IMR-90 (cell line): ENCODE results near the gene ALOX15. TPM values are rescaled to one million over a fixed set of nuclear protein-coding genes. Genes with fewer than 3 reads are reported as not detected.

ENCODE experiments used
- ATAC-seq: fragments of 200-7000 bp; cut with Tn5 transposase; 2 replicates; pipeline ENCODE4 v1.9.1; 2020; ENCODE audit warnings: low read depth, mild to moderate bottlenecking, moderate library complexity
- BruUV-seq: library from RNA; stranded (reverse); fragments of 400-500 nt; replicated peaks from 2 replicates; lab custom pipeline; 2021; lab: Mats Ljungman, UMichigan
- CTCF ChIA-PET: fragments of 300-600 bp; formaldehyde crosslinking; extraction: SDS; loops from one replicate; lab custom pipeline; 2021; ENCODE audit warnings: antibody characterized with exemption; lab: Yijun Ruan, JAX
- POLR2A ChIA-PET: fragments of 300-600 bp; sonication (Branson Sonifier 250); formaldehyde crosslinking; loops from one replicate; lab custom pipeline; 2022; ENCODE audit warnings: antibody characterized with exemption; ENCODE audit not compliant: unreplicated experiment; lab: Charles Lee
- DNase-seq: peaks from one replicate; pipeline ENCODE4 v3.0.0; 2013
- H2AFZ ChIP-seq: replicated peaks from 2 replicates; pipeline ENCODE3; 2013; ENCODE audit warnings: low read length, mild to moderate bottlenecking; ENCODE audit not compliant: poor library complexity
- H2AK5ac ChIP-seq: 2 replicates; pipeline ENCODE4 v1.6.1; 2013; ENCODE audit warnings: low read depth, low read length, inconsistent platforms
- H2AK9ac ChIP-seq: replicated peaks from 2 replicates; pipeline ENCODE3; 2013; ENCODE audit warnings: mild to moderate bottlenecking, low read depth, low read length, moderate library complexity; ENCODE audit not compliant: poor library complexity
- H2BK120ac ChIP-seq: 2 replicates; pipeline ENCODE4 v1.6.1; 2013; ENCODE audit warnings: low read depth, low read length, inconsistent platforms
- H2BK15ac ChIP-seq: 3 replicates; pipeline ENCODE4 v1.6.1; 2013; ENCODE audit warnings: low read depth, low read length, inconsistent platforms
- H2BK20ac ChIP-seq: 2 replicates; pipeline ENCODE4 v1.6.1; 2013; ENCODE audit warnings: low read depth, mild to moderate bottlenecking, inconsistent platforms, low read length, moderate library complexity
- H2BK5ac ChIP-seq: 2 replicates; pipeline ENCODE4 v1.6.1; 2013; ENCODE audit warnings: mild to moderate bottlenecking, low read depth, low read length, inconsistent platforms; ENCODE audit not compliant: poor library complexity, severe bottlenecking
- H3K14ac ChIP-seq: replicated peaks from 2 replicates; pipeline ENCODE4 v1.6.1; 2013; ENCODE audit warnings: low read depth, low read length, inconsistent platforms
- H3K18ac ChIP-seq: 2 replicates; pipeline ENCODE4 v1.6.1; 2013; ENCODE audit warnings: low read depth, low read length, control low read depth
- H3K23ac ChIP-seq: 2 replicates; pipeline ENCODE4 v1.6.1; 2013; ENCODE audit warnings: low read depth, low read length, inconsistent platforms
- H3K27ac ChIP-seq: 2 replicates; pipeline ENCODE4 v1.5.1; 2013; ENCODE audit warnings: mild to moderate bottlenecking, control low read depth, low read length; ENCODE audit not compliant: insufficient read depth
- H3K27me3 ChIP-seq: 2 replicates; pipeline ENCODE4 v1.6.1; 2013; ENCODE audit warnings: low read length; ENCODE audit not compliant: control insufficient read depth, insufficient read depth
- H3K36me3 ChIP-seq: 2 replicates; pipeline ENCODE4 v1.6.1; 2013; ENCODE audit warnings: low read length, mixed read lengths; ENCODE audit not compliant: control insufficient read depth, insufficient read depth
- H3K4ac ChIP-seq: 2 replicates; pipeline ENCODE4 v1.6.1; 2013; ENCODE audit warnings: low read depth, low read length, inconsistent platforms
- H3K4me1 ChIP-seq: 2 replicates; pipeline ENCODE4 v1.6.1; 2013; ENCODE audit warnings: low read length, mixed read lengths; ENCODE audit not compliant: control insufficient read depth, insufficient read depth
- H3K4me2 ChIP-seq: 2 replicates; pipeline ENCODE4 v1.6.1; 2013; ENCODE audit warnings: low read depth, mild to moderate bottlenecking, control low read depth, low read length, moderate library complexity
- H3K4me3 ChIP-seq: 2 replicates; pipeline ENCODE4 v1.5.1; 2013; ENCODE audit warnings: low read depth, mild to moderate bottlenecking, control low read depth, low read length, moderate library complexity; ENCODE audit not compliant: insufficient read depth
- H3K56ac ChIP-seq: 2 replicates; pipeline ENCODE4 v1.6.1; 2013; ENCODE audit warnings: low read length, inconsistent platforms; ENCODE audit not compliant: insufficient read depth; ENCODE audit errors: extremely low read depth
- H3K79me1 ChIP-seq, 2 experiments: 2 replicates each; pipeline ENCODE4 v1.6.1; 2013; ENCODE audit warnings: low read length in 2 of 2, inconsistent platforms in 1 of 2, low read depth in 1 of 2
- H3K9ac ChIP-seq: 2 replicates; pipeline ENCODE4 v1.6.1; 2013; ENCODE audit warnings: low read depth, low read length, control low read depth
- H3K9me1 ChIP-seq: 2 replicates; pipeline ENCODE4 v1.6.1; 2013; ENCODE audit warnings: low read length, inconsistent platforms; ENCODE audit not compliant: insufficient read depth
- H3K9me3 ChIP-seq: 2 replicates; pipeline ENCODE4 v1.6.1; 2013; ENCODE audit warnings: low read length; ENCODE audit not compliant: control insufficient read depth, insufficient read depth
- H4K20me1 ChIP-seq: 2 replicates; pipeline ENCODE4 v1.6.1; 2013; ENCODE audit warnings: low read length, inconsistent platforms; ENCODE audit not compliant: insufficient read depth
- H4K5ac ChIP-seq: 2 replicates; pipeline ENCODE4 v1.6.1; 2013; ENCODE audit warnings: mild to moderate bottlenecking, low read depth, low read length, control low read depth
- H4K8ac ChIP-seq, 2 experiments: 2 replicates each; pipeline ENCODE4 v1.6.1; 2013; ENCODE audit warnings: low read depth in 2 of 2, low read length in 2 of 2, control low read depth in 1 of 2, inconsistent platforms in 1 of 2
- H4K91ac ChIP-seq: 2 replicates; pipeline ENCODE4 v1.6.1; 2013; ENCODE audit warnings: low read depth, low read length, inconsistent platforms; ENCODE audit not compliant: insufficient read depth
- BHLHE40 ChIP-seq: fragments of 150-350 bp; IDR thresholded peaks from 2 replicates; pipeline ENCODE4 v1.6.1; 2016; ENCODE audit warnings: mild to moderate bottlenecking, low read depth, low read length
- CHD1 ChIP-seq: IDR thresholded peaks from 2 replicates; pipeline ENCODE4 v1.6.1; 2012; ENCODE audit warnings: low read depth, low read length, improper control_type of control experiment
- FOS ChIP-seq: fragments of 150-350 bp; IDR thresholded peaks from 2 replicates; pipeline ENCODE4 v1.6.1; 2016; ENCODE audit warnings: low read depth, low read length
- MAFK ChIP-seq: IDR thresholded peaks from 2 replicates; pipeline ENCODE4 v1.6.1; 2012; ENCODE audit warnings: low read depth, low read length, improper control_type of control experiment
- MAZ ChIP-seq: IDR thresholded peaks from 2 replicates; pipeline ENCODE4 v1.6.1; 2012; ENCODE audit warnings: low read depth, mild to moderate bottlenecking, low read length, improper control_type of control experiment, moderate library complexity, borderline replicate concordance
- MXI1 ChIP-seq: IDR thresholded peaks from 2 replicates; pipeline ENCODE4 v1.6.1; 2012; ENCODE audit warnings: low read depth, mild to moderate bottlenecking, low read length, moderate library complexity, borderline replicate concordance
- NFE2L2 ChIP-seq: fragments of 150-350 bp; IDR thresholded peaks from 2 replicates; pipeline ENCODE4 v1.6.1; 2016; ENCODE audit warnings: low read depth, mild to moderate bottlenecking, low read length
- POLR2A ChIP-seq: IDR thresholded peaks from 2 replicates; pipeline ENCODE4 v1.6.1; 2012; ENCODE audit warnings: mild to moderate bottlenecking, low read depth, low read length
- RAD21 ChIP-seq: IDR thresholded peaks from 2 replicates; pipeline ENCODE4 v1.6.1; 2012; ENCODE audit warnings: low read length, improper control_type of control experiment
- RCOR1 ChIP-seq: IDR thresholded peaks from 2 replicates; pipeline ENCODE4 v1.6.1; 2012; ENCODE audit warnings: mild to moderate bottlenecking, low read length, improper control_type of control experiment; ENCODE audit not compliant: insufficient replicate concordance
- RFX5 ChIP-seq: IDR thresholded peaks from 2 replicates; pipeline ENCODE4 v1.8.0; 2012; ENCODE audit warnings: low read depth, mild to moderate bottlenecking, low read length, moderate library complexity
- SMC3 ChIP-seq: fragments of 150-350 bp; IDR thresholded peaks from 2 replicates; pipeline ENCODE4 v1.6.1; 2016; ENCODE audit warnings: low read depth, mild to moderate bottlenecking, antibody characterized with exemption, low read length, moderate library complexity
- WGBS, 2 experiments: methylation state at CpG; one replicate each; pipeline versions ENCODE4 v1.1.5 to v1.1.7; 2013; ENCODE audit warnings: missing lambda C conversion rate in 2 of 2; ENCODE audit not compliant: insufficient read length in 1 of 2; ENCODE audit errors: extremely low coverage in 2 of 2; 5-methylcytosine and 5-hydroxymethylcytosine counted together
- dilution Hi-C: fragments of 300-500 bp; cut with HindIII; formaldehyde crosslinking; loops from one replicate; pipeline ENCODE4 v1.14.3; 2018; ENCODE audit warnings: low sequenced_read_pairs; ENCODE audit not compliant: unreplicated experiment
- in situ Hi-C: fragments of 300-500 bp; cut with MboI; formaldehyde crosslinking; loops from 3 replicates; pipeline ENCODE4 v1.14.3; 2019; ENCODE audit warnings: low sequenced_read_pairs, inconsistent platforms, mixed read lengths
- intact Hi-C: fragments of 100-400 bp; cut with micrococcal nuclease; formaldehyde crosslinking; loops from 2 replicates; pipeline ENCODE4 v1.10.0; 2022
- polyA plus RNA-seq, 3 experiments: library from polyadenylated mRNA; depleted of rRNA; stranded (reverse); fragments of >200 nt; gene quantifications; 2 replicates each; pipeline ENCODE4 v1.2.3, GENCODE V29; 2012; ENCODE audit warnings: low replicate concordance in 1 of 3
- total RNA-seq: library from RNA; depleted of rRNA; stranded (reverse); fragments of >200 nt; gene quantifications from 2 replicates; pipeline ENCODE4 v1.2.3, GENCODE V29; 2012
- TF ChIP-seq, protein P1 (sequence below): conservative IDR thresholded peaks from 2 replicates; pipeline ENCODE4 v1.5.1; 2012; ENCODE audit warnings: mild to moderate bottlenecking, low read depth, low read length, improper control_type of control experiment
- TF ChIP-seq, protein P2 (sequence below): fragments of 150-350 bp; IDR thresholded peaks from 2 replicates; pipeline ENCODE4 v1.6.1; 2017; ENCODE audit warnings: mild to moderate bottlenecking, antibody characterized with exemption, low read length, low read depth
- TF ChIP-seq, protein P3 (sequence below): fragments of 150-350 bp; IDR thresholded peaks from 2 replicates; pipeline ENCODE4 v1.6.1; 2016; ENCODE audit warnings: low read depth, mild to moderate bottlenecking, low read length, moderate library complexity, borderline replicate concordance

Gene ALOX15
- total and polyA plus RNA-seq, 2 of the 4 experiments (the other 2 are of a cell fraction): not detected

DNA sequence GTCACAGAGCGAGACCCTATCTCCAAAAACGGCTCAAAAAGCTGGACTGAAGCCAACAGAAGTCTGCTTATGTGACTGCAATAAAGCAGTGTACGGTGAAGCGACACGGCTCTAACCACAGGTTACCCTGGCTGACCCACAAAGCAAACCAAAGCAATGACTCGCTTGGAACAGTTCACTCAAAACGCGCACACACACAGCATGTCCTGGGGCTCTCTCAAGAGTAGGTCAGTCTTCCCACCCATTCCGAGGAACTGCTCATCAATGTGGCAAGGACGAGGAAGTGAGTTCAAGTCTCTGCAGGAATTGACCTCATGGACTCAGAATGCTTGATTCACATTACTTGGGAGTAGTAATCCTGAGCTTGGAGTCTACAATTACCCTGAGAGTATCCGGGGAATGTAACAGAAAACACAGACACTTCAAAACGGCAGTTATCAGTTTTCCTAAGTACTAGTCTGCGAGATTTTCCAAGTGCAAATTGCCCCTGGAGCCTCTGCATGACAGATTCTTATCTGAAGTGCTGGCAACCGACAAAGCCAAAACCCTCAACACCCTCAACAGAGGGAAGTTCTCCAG, 37.1 kb upstream of the ALOX15 start:
- Histone ChIP-seq H2BK120ac (no peak overlapping the region), H2BK20ac (no peak overlapping the region), H3K79me1 (peaks cover 0 to 10% of the 10 kb centered on the region in 2 experiments; a peak in 2 of 4 replicates), H4K8ac (no peak overlapping the region), H2AFZ (no peak overlapping the region), H3K27ac (no peak overlapping the region), H2BK5ac (no peak overlapping the region), H2BK15ac (no peak overlapping the region), H3K14ac (no peak overlapping the region), H3K4me2 (peak overlapping the region; percentile 21; the same call in 1 of the 2 replicates), H2AK5ac (no peak overlapping the region), H3K9ac (no peak overlapping the region), H3K27me3 (no peaks in the 10 kb centered on the region), H3K36me3 (peaks cover 50% of the 10 kb centered on the region), H3K18ac (no peak overlapping the region), H3K4me3 (no peak overlapping the region), H3K56ac (no peak overlapping the region), H4K5ac (no peak overlapping the region), H3K4me1 (peaks cover 12% of the 10 kb centered on the region), H3K4ac (0 out of 2 replicates have a peak overlapping the region, but pooled peaks have one; percentile 9), H3K9me1 (peaks cover 15% of the 10 kb centered on the region), H2AK9ac (no peak overlapping the region), H3K9me3 (no peaks in the 10 kb centered on the region), H4K20me1 (peaks cover 32% of the 10 kb centered on the region), H4K91ac (no peak overlapping the region), H3K23ac (peak overlapping the region; percentile 1; the same call in 1 of the 2 replicates)
- BruUV-seq: no TSS peak
- intact Hi-C loops (no loop called here), dilution Hi-C loops (no loop called here), in situ Hi-C loops (no loop called here)
- DNase-seq: peak; percentile 96
- peak; percentile 86 for ATAC-seq
- 10% methylated on average over 4 of the region's 14 CpGs; no CpG with 5 or more reads in 1 of the 2 experiments for WGBS, 2 experiments
- ChIA-PET POLR2A (interaction anchor here (0.5 kb wide), 1 partner anchor 113 kb away, joined by 7 read pairs; no protein-coding TSS in a partner anchor), CTCF (interaction anchor here (0.7 to 1.1 kb wide), 2 partner anchors 32 to 113 kb away, joined by 3 to 5 read pairs; no protein-coding TSS in a partner anchor)
- TF ChIP-seq RCOR1 (peak; percentile 32), FOS (peak; percentile 36), MXI1 (0 out of 2 replicates have a peak, but pooled peaks have one; percentile 43), POLR2A (no peak), CHD1 (no peak), RFX5 (no peak), BHLHE40 (0 out of 2 replicates have a peak, but pooled peaks have one; percentile 23), MAFK (no peak), SMC3 (no peak), RAD21 (peak; percentile 3; the same call in 1 of the 2 replicates), MAZ (no peak), NFE2L2 (no peak)
- TF ChIP-seq, protein P1, sequence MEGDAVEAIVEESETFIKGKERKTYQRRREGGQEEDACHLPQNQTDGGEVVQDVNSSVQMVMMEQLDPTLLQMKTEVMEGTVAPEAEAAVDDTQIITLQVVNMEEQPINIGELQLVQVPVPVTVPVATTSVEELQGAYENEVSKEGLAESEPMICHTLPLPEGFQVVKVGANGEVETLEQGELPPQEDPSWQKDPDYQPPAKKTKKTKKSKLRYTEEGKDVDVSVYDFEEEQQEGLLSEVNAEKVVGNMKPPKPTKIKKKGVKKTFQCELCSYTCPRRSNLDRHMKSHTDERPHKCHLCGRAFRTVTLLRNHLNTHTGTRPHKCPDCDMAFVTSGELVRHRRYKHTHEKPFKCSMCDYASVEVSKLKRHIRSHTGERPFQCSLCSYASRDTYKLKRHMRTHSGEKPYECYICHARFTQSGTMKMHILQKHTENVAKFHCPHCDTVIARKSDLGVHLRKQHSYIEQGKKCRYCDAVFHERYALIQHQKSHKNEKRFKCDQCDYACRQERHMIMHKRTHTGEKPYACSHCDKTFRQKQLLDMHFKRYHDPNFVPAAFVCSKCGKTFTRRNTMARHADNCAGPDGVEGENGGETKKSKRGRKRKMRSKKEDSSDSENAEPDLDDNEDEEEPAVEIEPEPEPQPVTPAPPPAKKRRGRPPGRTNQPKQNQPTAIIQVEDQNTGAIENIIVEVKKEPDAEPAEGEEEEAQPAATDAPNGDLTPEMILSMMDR: no peak
- TF ChIP-seq, protein P2, sequence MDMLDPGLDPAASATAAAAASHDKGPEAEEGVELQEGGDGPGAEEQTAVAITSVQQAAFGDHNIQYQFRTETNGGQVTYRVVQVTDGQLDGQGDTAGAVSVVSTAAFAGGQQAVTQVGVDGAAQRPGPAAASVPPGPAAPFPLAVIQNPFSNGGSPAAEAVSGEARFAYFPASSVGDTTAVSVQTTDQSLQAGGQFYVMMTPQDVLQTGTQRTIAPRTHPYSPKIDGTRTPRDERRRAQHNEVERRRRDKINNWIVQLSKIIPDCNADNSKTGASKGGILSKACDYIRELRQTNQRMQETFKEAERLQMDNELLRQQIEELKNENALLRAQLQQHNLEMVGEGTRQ: no peak
- TF ChIP-seq, protein P3, sequence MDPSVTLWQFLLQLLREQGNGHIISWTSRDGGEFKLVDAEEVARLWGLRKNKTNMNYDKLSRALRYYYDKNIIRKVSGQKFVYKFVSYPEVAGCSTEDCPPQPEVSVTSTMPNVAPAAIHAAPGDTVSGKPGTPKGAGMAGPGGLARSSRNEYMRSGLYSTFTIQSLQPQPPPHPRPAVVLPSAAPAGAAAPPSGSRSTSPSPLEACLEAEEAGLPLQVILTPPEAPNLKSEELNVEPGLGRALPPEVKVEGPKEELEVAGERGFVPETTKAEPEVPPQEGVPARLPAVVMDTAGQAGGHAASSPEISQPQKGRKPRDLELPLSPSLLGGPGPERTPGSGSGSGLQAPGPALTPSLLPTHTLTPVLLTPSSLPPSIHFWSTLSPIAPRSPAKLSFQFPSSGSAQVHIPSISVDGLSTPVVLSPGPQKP: no peak
